H9 (cell line): ENCODE data around the gene MDGA2. TPM values are rescaled to one million over a fixed set of nuclear protein-coding genes. Genes with fewer than 3 reads are reported as not detected.

Experiments
- DNase-seq: peaks from one replicate; pipeline ENCODE4 v3.0.0-alpha.2; 2017
- H2AFZ ChIP-seq: one replicate; pipeline ENCODE4 v1.6.1; 2013; ENCODE audit warnings: mild to moderate bottlenecking, low read length, control low read depth, moderate library complexity
- H2AK5ac ChIP-seq: 2 replicates; pipeline ENCODE4 v1.6.1; 2013; ENCODE audit warnings: low read length, control low read depth, mixed read lengths; ENCODE audit not compliant: insufficient read length
- H2BK120ac ChIP-seq: one replicate; pipeline ENCODE4 v1.6.1; 2013; ENCODE audit warnings: low read depth, mild to moderate bottlenecking, low read length, control low read depth, inconsistent platforms; ENCODE audit not compliant: poor library complexity, severe bottlenecking
- H2BK12ac ChIP-seq: 2 replicates; pipeline ENCODE4 v1.6.1; 2013; ENCODE audit warnings: low read length, control low read depth, mixed read lengths, low read depth; ENCODE audit not compliant: insufficient read length
- H2BK15ac ChIP-seq: 2 replicates; pipeline ENCODE4 v1.6.1; 2013; ENCODE audit warnings: low read depth, low read length, control low read depth
- H2BK20ac ChIP-seq: one replicate; pipeline ENCODE4 v1.6.1; 2013; ENCODE audit warnings: low read depth, mild to moderate bottlenecking, low read length, control low read depth, inconsistent platforms; ENCODE audit not compliant: poor library complexity, severe bottlenecking
- H2BK5ac ChIP-seq: 2 replicates; pipeline ENCODE4 v1.6.1; 2013; ENCODE audit warnings: low read length, control low read depth, mixed read lengths; ENCODE audit not compliant: insufficient read length
- H3K14ac ChIP-seq: 2 replicates; pipeline ENCODE4 v1.6.1; 2013; ENCODE audit warnings: low read length, control low read depth; ENCODE audit not compliant: insufficient read depth
- H3K18ac ChIP-seq: 2 replicates; pipeline ENCODE4 v1.6.1; 2013; ENCODE audit warnings: low read depth, mild to moderate bottlenecking, mixed read lengths, low read length, control low read depth; ENCODE audit not compliant: insufficient read length
- H3K23ac ChIP-seq: 2 replicates; pipeline ENCODE4 v1.6.1; 2013; ENCODE audit warnings: low read length, control low read depth, mixed read lengths, low read depth; ENCODE audit not compliant: insufficient read length
- H3K23me2 ChIP-seq: 2 replicates; pipeline ENCODE4 v1.6.1; 2013; ENCODE audit warnings: low read depth, mild to moderate bottlenecking, mixed read lengths, low read length, control low read depth; ENCODE audit not compliant: insufficient read length, poor library complexity, severe bottlenecking
- H3K27ac ChIP-seq: 2 replicates; pipeline ENCODE4 v1.5.1; 2013; ENCODE audit warnings: low read length, control low read depth, mixed read lengths, low read depth; ENCODE audit not compliant: insufficient read length
- H3K27me3 ChIP-seq: 2 replicates; pipeline ENCODE4 v1.6.1; 2013; ENCODE audit warnings: low read length, control low read depth, inconsistent platforms; ENCODE audit not compliant: insufficient read depth
- H3K4ac ChIP-seq: 2 replicates; pipeline ENCODE4 v1.6.1; 2013; ENCODE audit warnings: low read depth, mild to moderate bottlenecking, control low read depth, inconsistent platforms, low read length, moderate library complexity
- H3K4me1 ChIP-seq: 2 replicates; pipeline ENCODE4 v1.6.1; 2013; ENCODE audit warnings: low read length, control low read depth, inconsistent platforms; ENCODE audit not compliant: insufficient read depth
- H3K4me2 ChIP-seq: 2 replicates; pipeline ENCODE4 v1.6.1; 2013; ENCODE audit warnings: low read length, control low read depth, mixed read lengths; ENCODE audit not compliant: insufficient read length, insufficient read depth
- H3K56ac ChIP-seq: 2 replicates; pipeline ENCODE4 v1.6.1; 2013; ENCODE audit warnings: low read depth, mild to moderate bottlenecking, mixed read lengths, low read length, control low read depth; ENCODE audit not compliant: insufficient read length
- H3K79me1 ChIP-seq: 2 replicates; pipeline ENCODE4 v1.6.1; 2013; ENCODE audit warnings: low read depth, mild to moderate bottlenecking, moderate library complexity, low read length, control low read depth, inconsistent platforms; ENCODE audit not compliant: insufficient read depth, poor library complexity, severe bottlenecking
- H3K79me2 ChIP-seq: 2 replicates; pipeline ENCODE4 v1.6.1; 2013; ENCODE audit warnings: low read length, control low read depth, inconsistent platforms; ENCODE audit not compliant: insufficient read depth
- H3K9ac ChIP-seq: 2 replicates; pipeline ENCODE4 v1.6.1; 2013; ENCODE audit warnings: low read length, control low read depth, mixed read lengths; ENCODE audit not compliant: insufficient read length; ENCODE audit errors: extremely low read depth
- H3K9me3 ChIP-seq: one replicate; pipeline ENCODE4 v1.6.1; 2013; ENCODE audit warnings: low read depth, low read length, inconsistent platforms; ENCODE audit not compliant: control insufficient read depth
- H3T11ph ChIP-seq: one replicate; pipeline ENCODE4 v1.6.1; 2013; ENCODE audit warnings: mild to moderate bottlenecking, low read length, control low read depth, inconsistent platforms
- H4K20me1 ChIP-seq: one replicate; pipeline ENCODE4 v1.6.1; 2013; ENCODE audit not compliant: control insufficient read depth, insufficient read length, insufficient read depth
- H4K5ac ChIP-seq: 2 replicates; pipeline ENCODE4 v1.6.1; 2013; ENCODE audit warnings: low read depth, mild to moderate bottlenecking, mixed read lengths, low read length, control low read depth; ENCODE audit not compliant: insufficient read length
- H4K8ac ChIP-seq: replicated peaks from 2 replicates; pipeline ENCODE4 v1.6.1; 2013; ENCODE audit warnings: low read length, control low read depth, mixed read lengths, low read depth; ENCODE audit not compliant: insufficient read length
- H4K91ac ChIP-seq: 2 replicates; pipeline ENCODE4 v1.6.1; 2013; ENCODE audit warnings: low read depth, mild to moderate bottlenecking, moderate library complexity, mixed read lengths, low read length, control low read depth; ENCODE audit not compliant: insufficient read length
- H3K27ac Mint-ChIP-seq, 3 experiments: 2 replicates in 2 of 3; 3 replicates in 1 of 3; pipeline ENCODE4 v1.8.0; 2020 to 2021; ENCODE audit warnings: mixed read lengths in 3 of 3, mild to moderate bottlenecking in 1 of 3, moderate library complexity in 1 of 3
- H3K27me3 Mint-ChIP-seq: 2 replicates; pipeline ENCODE4 v1.8.0; 2021; ENCODE audit warnings: low read depth, mild to moderate bottlenecking, moderate library complexity, mixed read lengths
- H3K36me3 Mint-ChIP-seq, 3 experiments: 2 replicates in 2 of 3; 3 replicates in 1 of 3; pipeline ENCODE4 v1.8.0; 2020 to 2021; ENCODE audit warnings: low read depth in 3 of 3, mixed read lengths in 3 of 3; ENCODE audit not compliant: insufficient read depth in 1 of 3
- H3K4me1 Mint-ChIP-seq, 2 experiments: 2 replicates each; pipeline ENCODE4 v1.8.0; 2020; ENCODE audit warnings: mixed read lengths in 2 of 2
- H3K4me3 Mint-ChIP-seq, 2 experiments: 2 replicates in 1 of 2; 3 replicates in 1 of 2; pipeline ENCODE4 v1.8.0; 2020 to 2021; ENCODE audit warnings: mild to moderate bottlenecking in 2 of 2, mixed read lengths in 2 of 2, moderate library complexity in 1 of 2
- H3K9me3 Mint-ChIP-seq, 2 experiments: 2 replicates in 1 of 2; 3 replicates in 1 of 2; pipeline ENCODE4 v1.8.0; 2020; ENCODE audit warnings: mild to moderate bottlenecking in 2 of 2, mixed read lengths in 2 of 2, moderate library complexity in 1 of 2
- CTCF ChIP-seq: fragments of 200-600 bp; sonication (generic); conservative IDR thresholded peaks from 3 replicates; pipeline ENCODE4 v1.8.0; 2021; ENCODE audit warnings: antibody characterized with exemption, mild to moderate bottlenecking
- WGBS: extraction: QIAGEN DNeasy Blood & Tissue Kit; methylation state at CpG from one replicate; pipeline ENCODE4 v1.1.7; 2013; ENCODE audit warnings: missing lambda C conversion rate, low lambda C conversion rate, mixed read lengths; ENCODE audit not compliant: insufficient read length; ENCODE audit errors: extremely low coverage; 5-methylcytosine and 5-hydroxymethylcytosine counted together
- total RNA-seq: library from RNA; stranded (reverse); gene quantifications from 2 replicates; pipeline ENCODE4 v1.2.1, GENCODE V29; 2021

MDGA2 gene
- total RNA-seq, 1 experiment from 2014 or later = 1.9 TPM

DNA sequence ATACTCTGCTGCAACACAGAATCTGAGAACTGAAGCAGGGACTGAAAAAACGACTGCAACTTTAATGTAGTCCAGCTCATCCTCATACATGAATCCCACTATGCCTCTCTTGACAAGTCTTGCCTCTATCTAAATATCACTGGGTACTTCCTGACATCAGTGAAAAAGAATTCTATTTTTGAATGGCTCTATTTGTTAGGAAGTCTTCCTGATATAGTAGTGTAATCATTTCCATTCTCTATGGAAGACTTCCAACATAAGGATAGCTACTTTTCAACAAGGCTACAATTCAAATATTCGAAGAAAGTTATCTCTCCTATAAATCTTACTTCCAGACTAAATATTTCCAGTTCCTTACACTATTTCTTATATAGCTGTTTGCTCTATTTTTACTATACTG, 167.5 kb downstream of the MDGA2 start:
- no peak overlapping the region for H3T11ph ChIP-seq
- no peak overlapping the region for H2BK15ac ChIP-seq
- Mint-ChIP-seq H3K4me1 (peaks cover 15 to 16% of the 10 kb centered on the region in 2 experiments), H3K27me3 (no peaks in the 10 kb centered on the region; the same call in 1 of the 2 replicates), H3K36me3 (no peaks in the 10 kb centered on the region), H3K27ac (no peak overlapping the region), H3K9me3 (no peaks in the 10 kb centered on the region), H3K4me3 (no peak overlapping the region)
- H4K91ac ChIP-seq = no peak overlapping the region
- H3K4ac ChIP-seq = no peak overlapping the region
- H3K23me2 ChIP-seq = no peaks in the 10 kb centered on the region
- H3K79me2 ChIP-seq = no peaks in the 10 kb centered on the region
- no peak overlapping the region for H2AFZ ChIP-seq
- no peak overlapping the region for H3K14ac ChIP-seq
- H4K20me1 ChIP-seq = no peaks in the 10 kb centered on the region
- WGBS = no CpG with 5 or more reads among the region's 2 CpGs
- no peak for DNase-seq
- H3K18ac ChIP-seq = no peak overlapping the region
- no peak overlapping the region for H2BK5ac ChIP-seq
- H3K4me1 ChIP-seq = no peaks in the 10 kb centered on the region; the same call in 1 of the 2 replicates
- no peak overlapping the region for H3K27ac ChIP-seq
- TF ChIP-seq CTCF = no peak
- H2AK5ac ChIP-seq = no peak overlapping the region
- H3K56ac ChIP-seq = no peak overlapping the region
- H3K27me3 ChIP-seq = no peaks in the 10 kb centered on the region
- no peak overlapping the region for H2BK20ac ChIP-seq
- H3K9ac ChIP-seq = no peak overlapping the region
- H4K8ac ChIP-seq = no peak overlapping the region
- no peak overlapping the region for H2BK120ac ChIP-seq
- no peak overlapping the region for H3K23ac ChIP-seq
- no peaks in the 10 kb centered on the region for H3K9me3 ChIP-seq
- H3K4me2 ChIP-seq = no peak overlapping the region
- no peak overlapping the region for H4K5ac ChIP-seq
- no peaks in the 10 kb centered on the region for H3K79me1 ChIP-seq
- H2BK12ac ChIP-seq = no peak overlapping the region
